Keratinocyte (primary cell): ENCODE measurements around the gene B4GALNT4.

ENCODE experiments used
- EZH2 ChIP-seq: IDR thresholded peaks from one replicate; pipeline ENCODE4 v1.6.1; 2012; ENCODE audit warnings: inconsistent platforms, mild to moderate bottlenecking, low read length, moderate library complexity
- TF ChIP-seq, protein P1 (sequence below), 3 experiments: IDR thresholded peaks in 1 of 3; conservative IDR thresholded peaks in 1 of 3; optimal IDR thresholded peaks in 1 of 3; 2 replicates in 2 of 3; 3 replicates in 1 of 3; pipeline versions ENCODE3 to v1.5.1; 2011; ENCODE audit warnings: low read length in 3 of 3, mild to moderate bottlenecking in 3 of 3, moderate library complexity in 2 of 3, control low read depth in 1 of 3, inconsistent platforms in 1 of 3; ENCODE audit not compliant: insufficient read depth in 2 of 3; ENCODE audit errors: extremely low read depth in 1 of 3

DNA sequence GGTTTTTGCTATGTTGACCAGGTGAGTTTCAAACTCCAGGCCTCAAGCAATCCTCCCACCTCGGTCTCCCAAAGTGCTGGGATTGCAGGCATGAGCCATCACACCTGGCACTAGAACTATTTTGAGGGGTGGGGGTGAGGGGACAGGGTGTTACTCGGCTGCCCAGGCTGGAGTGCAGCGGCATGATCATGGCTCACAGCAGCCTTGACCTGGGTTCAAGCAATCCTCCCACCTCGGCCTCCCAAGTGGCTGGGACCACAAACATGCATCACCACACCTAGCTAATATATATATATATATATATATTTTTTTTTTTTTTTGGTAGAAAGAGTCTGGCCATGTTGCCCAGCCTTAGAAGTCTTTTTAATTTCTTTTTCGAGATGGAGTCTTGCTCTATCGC, 31.6 kb upstream of the B4GALNT4 start:
- TF ChIP-seq, protein P1, sequence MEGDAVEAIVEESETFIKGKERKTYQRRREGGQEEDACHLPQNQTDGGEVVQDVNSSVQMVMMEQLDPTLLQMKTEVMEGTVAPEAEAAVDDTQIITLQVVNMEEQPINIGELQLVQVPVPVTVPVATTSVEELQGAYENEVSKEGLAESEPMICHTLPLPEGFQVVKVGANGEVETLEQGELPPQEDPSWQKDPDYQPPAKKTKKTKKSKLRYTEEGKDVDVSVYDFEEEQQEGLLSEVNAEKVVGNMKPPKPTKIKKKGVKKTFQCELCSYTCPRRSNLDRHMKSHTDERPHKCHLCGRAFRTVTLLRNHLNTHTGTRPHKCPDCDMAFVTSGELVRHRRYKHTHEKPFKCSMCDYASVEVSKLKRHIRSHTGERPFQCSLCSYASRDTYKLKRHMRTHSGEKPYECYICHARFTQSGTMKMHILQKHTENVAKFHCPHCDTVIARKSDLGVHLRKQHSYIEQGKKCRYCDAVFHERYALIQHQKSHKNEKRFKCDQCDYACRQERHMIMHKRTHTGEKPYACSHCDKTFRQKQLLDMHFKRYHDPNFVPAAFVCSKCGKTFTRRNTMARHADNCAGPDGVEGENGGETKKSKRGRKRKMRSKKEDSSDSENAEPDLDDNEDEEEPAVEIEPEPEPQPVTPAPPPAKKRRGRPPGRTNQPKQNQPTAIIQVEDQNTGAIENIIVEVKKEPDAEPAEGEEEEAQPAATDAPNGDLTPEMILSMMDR (optimal IDR thresholded peaks at IDR 0.05 in 1 of 3, IDR thresholded peaks at IDR 0.05 in 1 of 3, conservative IDR thresholded peaks at IDR 0.05 in 1 of 3; ENCODE audit: extremely low read depth in 1 of 3, insufficient read depth in 2 of 3, low read length in 3 of 3) = no peak
- no peak for TF ChIP-seq EZH2
